Fibroblast of lung (primary cell): ENCODE results near the gene SFSWAP. TPM values are rescaled to one million over a fixed set of nuclear protein-coding genes. Genes with fewer than 3 reads are reported as not detected.
"Not testable (repeated sequence)": the region's sequence is repeated elsewhere in the genome, so short reads cannot be mapped to it uniquely, and the experiment has no call there.

Source experiments
- DNase-seq, 2 donors: peaks; one replicate each; pipeline versions ENCODE4 v3.0.0 to v3.0.0-alpha.2; 2010; ENCODE audit warnings: low read depth in 2 of 2
- H2AFZ ChIP-seq: 2 replicates; pipeline ENCODE4 v1.5.1; 2012; ENCODE audit warnings: low read length, control low read depth, inconsistent platforms
- H3K27ac ChIP-seq: 2 replicates; pipeline ENCODE4 v1.5.1; 2011; ENCODE audit warnings: low read length, control low read depth; ENCODE audit not compliant: insufficient read depth
- H3K27me3 ChIP-seq: 2 replicates; pipeline ENCODE4 v1.5.1; 2011; ENCODE audit warnings: mild to moderate bottlenecking, low read length; ENCODE audit not compliant: control insufficient read depth, insufficient read depth
- H3K36me3 ChIP-seq: 2 replicates; pipeline ENCODE4 v1.5.1; 2011; ENCODE audit warnings: low read length; ENCODE audit not compliant: control insufficient read depth, insufficient read depth
- H3K4me1 ChIP-seq: 2 replicates; pipeline ENCODE4 v1.5.1; 2011; ENCODE audit warnings: low read length; ENCODE audit not compliant: control insufficient read depth, insufficient read depth; ENCODE audit errors: extremely low read depth
- H3K4me2 ChIP-seq: 2 replicates; pipeline ENCODE4 v1.5.1; 2011; ENCODE audit warnings: low read length, control low read depth; ENCODE audit not compliant: insufficient read depth; ENCODE audit errors: extremely low read depth
- H3K4me3 ChIP-seq, 4 experiments: fragments of 200-600 bp in 1 of 4; sonication (generic) in 1 of 4; replicated peaks in 1 of 4; 2 replicates each; pipeline ENCODE4 v1.5.1; 2011 to 2016; ENCODE audit warnings: low read length in 4 of 4, low read depth in 3 of 4, mild to moderate bottlenecking in 3 of 4, control low read depth in 2 of 4, inconsistent platforms in 1 of 4, mixed read lengths in 1 of 4; ENCODE audit not compliant: insufficient read depth in 1 of 4; ENCODE audit errors: control extremely low read depth in 1 of 4
- H3K79me2 ChIP-seq: 2 replicates; pipeline ENCODE4 v1.5.1; 2012; ENCODE audit warnings: mild to moderate bottlenecking, low read length, inconsistent platforms; ENCODE audit not compliant: control insufficient read depth, insufficient read depth
- H3K9ac ChIP-seq: 2 replicates; pipeline ENCODE4 v1.5.1; 2011; ENCODE audit warnings: mild to moderate bottlenecking, low read length, control low read depth; ENCODE audit not compliant: insufficient read depth
- H3K9me3 ChIP-seq: 2 replicates; pipeline ENCODE4 v1.5.1; 2012; ENCODE audit warnings: low read depth, low read length; ENCODE audit not compliant: control insufficient read depth, insufficient read depth
- H4K20me1 ChIP-seq: 2 replicates; pipeline ENCODE4 v1.5.1; 2011; ENCODE audit warnings: low read length; ENCODE audit not compliant: control insufficient read depth, insufficient read depth; ENCODE audit errors: extremely low read depth
- EZH2 ChIP-seq: IDR thresholded peaks from 2 replicates; pipeline ENCODE4 v1.5.1; 2012; ENCODE audit warnings: low read length, control low read depth, mild to moderate bottlenecking; ENCODE audit errors: missing control alignments
- polyA plus RNA-seq, 2 donors: library from polyadenylated mRNA; depleted of rRNA in 1 of 2; stranded (reverse) in 1 of 2; unstranded in 1 of 2; fragments of >200 nt; gene quantifications; 2 replicates each; pipeline ENCODE4 v1.2.1, GENCODE V29; 2011 to 2012; ENCODE audit warnings: missing spikeins in 1 of 2
- total RNA-seq: library from RNA; depleted of rRNA; stranded (reverse); fragments of >200 nt; gene quantifications from 2 replicates; pipeline ENCODE4 v1.2.1, GENCODE V29; 2014
- TF ChIP-seq, protein P1 (sequence below), 2 donors: IDR thresholded peaks in 1 of 2; conservative IDR thresholded peaks in 1 of 2; 1 replicate in 1 of 2; 2 replicates in 1 of 2; pipeline ENCODE4 v1.5.1; 2011 to 2012; ENCODE audit warnings: low read length in 2 of 2, control low read depth in 1 of 2, inconsistent platforms in 1 of 2, low read depth in 1 of 2, mild to moderate bottlenecking in 1 of 2

SFSWAP gene
- total and polyA plus RNA-seq, 2 donors (not counting 1 experiment from before 2014, with no cell fraction given) = 9.9 to 23.3 TPM

DNA sequence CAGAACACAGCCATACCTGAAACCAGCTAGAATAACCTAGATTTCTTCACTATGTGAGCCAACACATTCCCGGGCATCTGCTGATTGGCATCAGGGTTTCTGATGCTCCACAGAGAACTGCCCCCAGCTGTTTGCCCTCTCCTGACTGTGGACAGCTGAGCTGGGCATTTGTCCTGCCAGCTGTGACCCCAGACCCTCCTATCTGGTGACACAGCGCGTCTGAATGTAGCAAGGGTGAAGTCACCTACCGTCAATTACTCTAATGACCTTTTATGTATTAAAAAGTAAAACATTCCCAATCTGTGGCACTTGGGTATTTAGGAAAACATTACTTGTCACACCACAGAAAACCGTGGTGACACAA is 29.7 kb upstream of the SFSWAP start:
- TF ChIP-seq, protein P1, sequence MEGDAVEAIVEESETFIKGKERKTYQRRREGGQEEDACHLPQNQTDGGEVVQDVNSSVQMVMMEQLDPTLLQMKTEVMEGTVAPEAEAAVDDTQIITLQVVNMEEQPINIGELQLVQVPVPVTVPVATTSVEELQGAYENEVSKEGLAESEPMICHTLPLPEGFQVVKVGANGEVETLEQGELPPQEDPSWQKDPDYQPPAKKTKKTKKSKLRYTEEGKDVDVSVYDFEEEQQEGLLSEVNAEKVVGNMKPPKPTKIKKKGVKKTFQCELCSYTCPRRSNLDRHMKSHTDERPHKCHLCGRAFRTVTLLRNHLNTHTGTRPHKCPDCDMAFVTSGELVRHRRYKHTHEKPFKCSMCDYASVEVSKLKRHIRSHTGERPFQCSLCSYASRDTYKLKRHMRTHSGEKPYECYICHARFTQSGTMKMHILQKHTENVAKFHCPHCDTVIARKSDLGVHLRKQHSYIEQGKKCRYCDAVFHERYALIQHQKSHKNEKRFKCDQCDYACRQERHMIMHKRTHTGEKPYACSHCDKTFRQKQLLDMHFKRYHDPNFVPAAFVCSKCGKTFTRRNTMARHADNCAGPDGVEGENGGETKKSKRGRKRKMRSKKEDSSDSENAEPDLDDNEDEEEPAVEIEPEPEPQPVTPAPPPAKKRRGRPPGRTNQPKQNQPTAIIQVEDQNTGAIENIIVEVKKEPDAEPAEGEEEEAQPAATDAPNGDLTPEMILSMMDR (conservative IDR thresholded peaks at IDR 0.05 in 1 of 2, IDR thresholded peaks at IDR 0.05 in 1 of 2; ENCODE audit: low read depth in 1 of 2, low read length in 2 of 2) = no peak
- TF ChIP-seq EZH2 = no peak
- no peak overlapping the region for H3K9ac ChIP-seq
- H2AFZ ChIP-seq = no peak overlapping the region
- H3K79me2 ChIP-seq = no peaks in the 10 kb centered on the region
- no peaks in the 10 kb centered on the region for H3K36me3 ChIP-seq
- no peaks in the 10 kb centered on the region for H3K4me1 ChIP-seq
- H3K9me3 ChIP-seq = no peaks in the 10 kb centered on the region
- no peaks in the 10 kb centered on the region for H3K27me3 ChIP-seq
- no peak overlapping the region for H3K27ac ChIP-seq
- H3K4me2 ChIP-seq = no peak overlapping the region
- no peak for DNase-seq
- H4K20me1 ChIP-seq = no peaks in the 10 kb centered on the region
- no peak overlapping the region for H3K4me3 ChIP-seq

DNA sequence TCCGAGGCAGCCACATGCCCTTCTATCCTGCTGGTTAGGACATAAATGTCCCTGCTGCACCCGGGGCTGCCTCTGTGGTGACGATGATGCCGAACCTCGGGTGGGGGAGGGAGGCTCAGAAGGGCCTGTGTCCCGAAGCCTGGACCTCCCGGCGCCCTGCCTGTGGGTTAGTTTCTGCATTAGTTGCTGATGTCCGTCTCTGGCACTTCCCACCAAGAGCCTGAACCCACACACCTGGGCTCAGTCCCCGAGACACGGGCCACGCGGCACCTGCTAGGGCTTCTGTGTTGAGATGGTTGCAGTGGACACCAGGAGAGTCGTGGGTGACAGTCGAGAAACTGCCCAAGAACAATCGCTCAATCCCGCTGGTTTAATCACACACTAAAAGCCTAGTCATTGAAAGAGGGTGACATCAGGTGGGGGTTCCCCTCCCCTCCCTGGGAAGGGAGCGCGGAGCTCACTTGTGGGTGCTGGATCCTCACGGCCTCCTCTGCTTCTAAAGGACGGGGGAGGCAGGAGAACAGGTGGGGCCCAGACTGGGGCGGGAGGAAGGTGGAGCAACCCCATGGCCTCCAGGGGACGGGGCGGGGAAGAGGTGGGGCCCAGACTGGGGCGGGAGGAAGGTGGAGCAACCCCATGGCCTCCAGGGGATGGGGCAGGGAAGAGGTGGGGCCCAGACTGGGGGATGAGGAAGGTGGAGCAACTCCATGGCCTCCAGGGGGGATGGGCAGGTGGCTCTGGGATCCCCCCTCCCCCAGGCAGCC is 29.0 kb upstream of the SFSWAP start:
- not testable (repeated sequence) for H3K27ac ChIP-seq, H3K27me3 ChIP-seq, H3K79me2 ChIP-seq, DNase-seq, H3K9ac ChIP-seq, H3K4me1 ChIP-seq, H4K20me1 ChIP-seq, H2AFZ ChIP-seq, H3K4me2 ChIP-seq, H3K36me3 ChIP-seq, H3K9me3 ChIP-seq, H3K4me3 ChIP-seq

DNA sequence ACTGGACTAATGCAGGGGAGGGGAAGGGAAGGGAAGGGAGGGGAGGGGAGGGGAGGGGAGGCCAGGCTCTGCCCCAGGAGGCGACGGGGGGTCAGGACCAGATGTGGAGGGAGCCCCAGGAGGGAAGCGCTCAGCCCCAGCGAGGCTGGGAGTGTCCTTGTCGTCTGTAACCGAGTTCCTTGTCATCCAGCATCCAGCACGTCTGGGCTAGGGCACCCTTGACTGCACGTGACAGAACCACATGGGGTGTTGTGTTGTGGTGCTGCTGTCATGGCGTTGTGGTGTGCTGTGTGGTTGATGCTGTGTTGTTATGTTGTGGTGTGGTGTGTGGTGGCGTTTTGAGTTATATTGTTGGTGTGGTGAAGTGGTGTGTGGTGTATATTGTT is 28.4 kb upstream of the SFSWAP start:
- Histone ChIP-seq H3K4me1 (no peaks in the 10 kb centered on the region), H2AFZ (no peak overlapping the region), H3K79me2 (no peaks in the 10 kb centered on the region), H4K20me1 (no peaks in the 10 kb centered on the region), H3K27me3 (no peaks in the 10 kb centered on the region), H3K9ac (no peak overlapping the region), H3K4me3 (no peak overlapping the region), H3K4me2 (no peak overlapping the region), H3K9me3 (no peaks in the 10 kb centered on the region), H3K27ac (no peak overlapping the region), H3K36me3 (no peaks in the 10 kb centered on the region)
- TF ChIP-seq EZH2 = no peak
- TF ChIP-seq, protein P1 (conservative IDR thresholded peaks at IDR 0.05 in 1 of 2, IDR thresholded peaks at IDR 0.05 in 1 of 2; ENCODE audit: low read depth in 1 of 2, low read length in 2 of 2) = no peak
- DNase-seq = no peak
